ENCODE measurements around the gene EDC4. TPM values are rescaled to one million over a fixed set of nuclear protein-coding genes. Genes with fewer than 3 reads are reported as not detected.

The EDC4 gene
- total and polyA plus RNA-seq, 2 of the 13 experiments (the other 11 are each of a cell fraction or from before 2014, with no cell fraction given) = 51.4 to 59.1 TPM

DNA sequence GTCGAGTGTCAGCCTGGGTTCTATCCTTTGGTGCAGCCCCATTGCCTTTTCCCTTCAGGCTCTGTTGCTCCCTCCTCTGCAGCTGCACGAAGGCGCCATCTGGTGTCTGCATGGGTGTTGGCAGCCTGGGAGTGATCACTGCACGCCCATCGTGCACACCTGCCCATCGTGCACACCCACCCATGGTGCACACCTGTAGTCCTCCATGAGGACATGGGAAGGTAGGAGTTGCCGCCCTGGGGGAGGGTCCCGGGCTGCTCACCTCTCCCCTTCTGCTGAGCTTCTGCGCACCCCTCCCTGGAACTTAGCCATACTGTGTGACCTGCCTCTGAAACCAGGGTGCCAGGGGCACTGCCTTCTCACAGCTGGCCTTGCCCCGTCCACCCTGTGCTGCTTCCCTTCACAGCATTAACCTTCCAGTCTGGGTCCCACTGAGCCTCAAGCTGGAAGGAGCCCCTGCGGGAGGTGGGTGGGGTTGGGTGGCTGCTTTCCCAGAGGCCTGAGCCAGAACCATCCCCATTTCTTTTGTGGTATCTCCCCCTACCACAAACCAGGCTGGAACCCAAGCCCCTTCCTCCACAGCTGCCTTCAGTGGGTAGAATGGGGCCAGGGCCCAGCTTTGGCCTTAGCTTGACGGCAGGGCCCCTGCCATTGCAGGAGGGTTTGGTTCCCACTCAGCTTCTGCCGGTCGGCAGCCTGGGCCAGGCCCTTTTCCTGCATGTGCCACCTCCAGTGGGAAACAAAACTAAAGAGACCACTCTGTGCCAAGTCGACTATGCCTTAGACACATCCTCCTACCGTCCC is 55.9 kb downstream of the EDC4 start (continued):
- TF ChIP-seq MXD1 (CRISPR knock-in tag; IDR thresholded peaks at IDR 0.05) (no peak), HNRNPLL (IDR thresholded peaks at IDR 0.05; ENCODE audit: low read depth, low read length, poor library complexity, severe bottlenecking) (peak; percentile 19), GATAD1 (CRISPR knock-in tag; IDR thresholded peaks at IDR 0.05) (0 out of 2 replicates have a peak, but pooled peaks have one; percentile 50), ZNF570 (CRISPR knock-in tag; IDR thresholded peaks at IDR 0.05; ENCODE audit: borderline replicate concordance) (no peak), AGO2 (optimal IDR thresholded peaks at IDR 0.05; ENCODE audit: low read depth, low read length) (peak; percentile 89), GABPB1 (CRISPR knock-in tag; IDR thresholded peaks at IDR 0.05) (peak; percentile 37; the same call in 1 of the 2 replicates), THAP11 (CRISPR knock-in tag; IDR thresholded peaks at IDR 0.05) (peak; percentile 65), SCMH1 (CRISPR knock-in tag; IDR thresholded peaks at IDR 0.05; ENCODE audit: borderline replicate concordance) (no peak), ZFX (CRISPR knock-in tag; IDR thresholded peaks at IDR 0.05; ENCODE audit: low read depth) (peak; percentile 33; the same call in 1 of the 2 replicates), KDM3A (CRISPR knock-in tag; IDR thresholded peaks at IDR 0.05; ENCODE audit: low read depth) (0 out of 2 replicates have a peak, but pooled peaks have one; percentile 56), SRF (IDR thresholded peaks at IDR 0.05; ENCODE audit: low read depth, low read length) (no peak), FOXA3 (CRISPR knock-in tag; IDR thresholded peaks at IDR 0.05) (peak; percentile 31; the same call in 1 of the 2 replicates), WIZ (CRISPR knock-in tag; IDR thresholded peaks at IDR 0.05) (no peak), ZNF576 (CRISPR knock-in tag; IDR thresholded peaks at IDR 0.05) (0 out of 2 replicates have a peak, but pooled peaks have one; percentile 50), THAP9 (CRISPR knock-in tag; IDR thresholded peaks at IDR 0.05; ENCODE audit: borderline replicate concordance) (0 out of 2 replicates have a peak, but pooled peaks have one; percentile 33), ZNF563 (CRISPR knock-in tag; IDR thresholded peaks at IDR 0.05) (no peak), RAD21 (CRISPR knock-in tag; IDR thresholded peaks at IDR 0.05) (peak; percentile 98), SALL1 (CRISPR knock-in tag; IDR thresholded peaks at IDR 0.05) (peak; percentile 44; the same call in 1 of the 2 replicates), RXRA (CRISPR knock-in tag; IDR thresholded peaks at IDR 0.05) (0 out of 2 replicates have a peak, but pooled peaks have one; percentile 49), SOX13 (IDR thresholded peaks at IDR 0.05) (no peak), SOX13 (CRISPR knock-in tag; conservative IDR thresholded peaks at IDR 0.05 in 1 of 2, IDR thresholded peaks at IDR 0.05 in 1 of 2) (no peak), ELF1 (CRISPR knock-in tag; IDR thresholded peaks at IDR 0.05) (0 out of 2 replicates have a peak, but pooled peaks have one; percentile 8), SSRP1 (CRISPR knock-in tag; IDR thresholded peaks at IDR 0.05) (no peak), ZNF589 (CRISPR knock-in tag; conservative IDR thresholded peaks at IDR 0.05) (0 out of 2 replicates have a peak, but pooled peaks have one; percentile 57)
- TF ChIP-seq, protein P1, sequence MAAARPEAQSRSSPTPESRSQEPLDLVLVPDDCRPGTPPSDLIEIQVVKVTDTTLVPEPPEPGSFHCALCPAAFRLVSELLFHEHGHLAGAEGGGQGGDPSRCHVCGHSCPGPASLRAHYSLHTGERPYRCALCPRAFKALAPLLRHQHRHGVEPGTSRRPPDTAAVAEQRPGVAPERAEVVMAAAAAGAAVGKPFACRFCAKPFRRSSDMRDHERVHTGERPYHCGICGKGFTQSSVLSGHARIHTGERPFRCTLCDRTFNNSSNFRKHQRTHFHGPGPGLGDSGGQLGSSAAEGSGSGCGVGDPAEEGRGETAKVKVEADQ (CRISPR knock-in tag; IDR thresholded peaks at IDR 0.05; ENCODE audit: borderline replicate concordance) = no peak
